Measurements from ENCODE around the gene HS3ST2.

- TF ChIP-seq, protein P1, sequence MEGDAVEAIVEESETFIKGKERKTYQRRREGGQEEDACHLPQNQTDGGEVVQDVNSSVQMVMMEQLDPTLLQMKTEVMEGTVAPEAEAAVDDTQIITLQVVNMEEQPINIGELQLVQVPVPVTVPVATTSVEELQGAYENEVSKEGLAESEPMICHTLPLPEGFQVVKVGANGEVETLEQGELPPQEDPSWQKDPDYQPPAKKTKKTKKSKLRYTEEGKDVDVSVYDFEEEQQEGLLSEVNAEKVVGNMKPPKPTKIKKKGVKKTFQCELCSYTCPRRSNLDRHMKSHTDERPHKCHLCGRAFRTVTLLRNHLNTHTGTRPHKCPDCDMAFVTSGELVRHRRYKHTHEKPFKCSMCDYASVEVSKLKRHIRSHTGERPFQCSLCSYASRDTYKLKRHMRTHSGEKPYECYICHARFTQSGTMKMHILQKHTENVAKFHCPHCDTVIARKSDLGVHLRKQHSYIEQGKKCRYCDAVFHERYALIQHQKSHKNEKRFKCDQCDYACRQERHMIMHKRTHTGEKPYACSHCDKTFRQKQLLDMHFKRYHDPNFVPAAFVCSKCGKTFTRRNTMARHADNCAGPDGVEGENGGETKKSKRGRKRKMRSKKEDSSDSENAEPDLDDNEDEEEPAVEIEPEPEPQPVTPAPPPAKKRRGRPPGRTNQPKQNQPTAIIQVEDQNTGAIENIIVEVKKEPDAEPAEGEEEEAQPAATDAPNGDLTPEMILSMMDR (IDR thresholded peaks at IDR 0.05; ENCODE audit: low read depth, low read length, poor library complexity, severe bottlenecking) = no peak
- no peak for TF ChIP-seq EZH2phosphoT487 (IDR thresholded peaks at IDR 0.05; ENCODE audit: borderline replicate concordance, low read length)
These were observed 32.5 kb upstream of the HS3ST2 start for GRCh38 chr16:22781480-22781879.
